ENCODE results near the gene HSFX1. TPM values are rescaled to one million over a fixed set of nuclear protein-coding genes. Genes with fewer than 3 reads are reported as not detected.

Gene HSFX1
- total RNA-seq, 1 donor from 2014 or later = 1.2 TPM

DNA sequence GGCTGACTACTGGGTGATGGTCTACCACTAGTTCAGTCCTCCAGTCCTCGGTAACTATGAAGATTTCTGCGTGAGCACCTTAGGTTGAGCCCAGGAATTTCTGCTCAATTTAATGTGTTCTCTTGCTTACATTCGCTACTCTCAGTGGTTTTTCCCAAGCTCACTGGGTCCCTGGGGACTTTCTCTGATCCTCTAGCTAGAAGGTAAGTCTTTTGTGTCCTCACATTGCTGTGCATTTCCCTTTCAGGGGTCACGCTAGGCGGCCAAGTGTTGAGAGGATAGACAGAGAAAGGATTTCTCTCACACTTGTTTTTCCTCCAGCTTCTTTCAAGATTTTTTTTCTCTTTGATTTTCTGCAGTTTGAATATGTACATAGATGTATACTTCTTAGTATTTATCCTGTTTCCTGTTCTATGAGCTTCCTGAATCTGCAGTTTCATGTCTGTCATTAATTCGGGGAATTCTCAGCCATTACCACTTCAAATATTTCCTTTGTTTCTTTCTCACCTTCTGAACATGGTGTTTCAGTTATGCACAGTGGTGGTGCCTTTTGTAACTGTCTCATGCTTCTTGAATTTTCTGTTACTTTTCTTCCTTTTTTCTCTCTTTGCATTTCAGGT, 25.3 kb downstream of the HSFX1 start:
- H3K4me1 ChIP-seq = no peaks in the 10 kb centered on the region
- intact Hi-C loops (cut with DNase I) = no loop called here

DNA sequence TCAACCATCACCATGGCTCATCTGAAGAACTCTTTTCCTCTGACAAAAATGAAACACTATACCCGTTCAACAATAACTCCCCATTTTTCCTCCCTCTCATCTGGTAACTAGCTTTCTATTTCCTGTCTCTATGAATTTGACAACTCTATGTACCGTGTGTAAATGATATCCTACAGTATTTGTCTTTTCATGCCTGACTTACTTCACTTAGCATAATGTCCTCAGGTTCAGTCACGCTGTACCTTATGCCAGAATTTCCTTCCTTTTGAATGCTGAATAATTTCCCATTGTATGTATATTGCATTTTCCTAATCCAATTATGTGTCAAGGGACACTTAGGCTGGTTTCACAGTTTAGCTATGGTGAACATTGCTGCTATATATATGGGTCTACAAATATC, 26.1 kb downstream of the HSFX1 start:
- H3K9me3 ChIP-seq = no peaks in the 10 kb centered on the region
- no peak overlapping the region for H3K27ac ChIP-seq
- no peak for DNase-seq (ENCODE audit: extremely low spot score in 2 of 2)
- no peak overlapping the region for H3K4me3 ChIP-seq
- no peaks in the 10 kb centered on the region for H3K4me1 ChIP-seq
- no peak for TF ChIP-seq POLR2A (IDR thresholded peaks at IDR 0.05)
- TF ChIP-seq, protein P1, sequence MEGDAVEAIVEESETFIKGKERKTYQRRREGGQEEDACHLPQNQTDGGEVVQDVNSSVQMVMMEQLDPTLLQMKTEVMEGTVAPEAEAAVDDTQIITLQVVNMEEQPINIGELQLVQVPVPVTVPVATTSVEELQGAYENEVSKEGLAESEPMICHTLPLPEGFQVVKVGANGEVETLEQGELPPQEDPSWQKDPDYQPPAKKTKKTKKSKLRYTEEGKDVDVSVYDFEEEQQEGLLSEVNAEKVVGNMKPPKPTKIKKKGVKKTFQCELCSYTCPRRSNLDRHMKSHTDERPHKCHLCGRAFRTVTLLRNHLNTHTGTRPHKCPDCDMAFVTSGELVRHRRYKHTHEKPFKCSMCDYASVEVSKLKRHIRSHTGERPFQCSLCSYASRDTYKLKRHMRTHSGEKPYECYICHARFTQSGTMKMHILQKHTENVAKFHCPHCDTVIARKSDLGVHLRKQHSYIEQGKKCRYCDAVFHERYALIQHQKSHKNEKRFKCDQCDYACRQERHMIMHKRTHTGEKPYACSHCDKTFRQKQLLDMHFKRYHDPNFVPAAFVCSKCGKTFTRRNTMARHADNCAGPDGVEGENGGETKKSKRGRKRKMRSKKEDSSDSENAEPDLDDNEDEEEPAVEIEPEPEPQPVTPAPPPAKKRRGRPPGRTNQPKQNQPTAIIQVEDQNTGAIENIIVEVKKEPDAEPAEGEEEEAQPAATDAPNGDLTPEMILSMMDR (IDR thresholded peaks at IDR 0.05) = no peak
- TF ChIP-seq POLR2AphosphoS5 (IDR thresholded peaks at IDR 0.05; ENCODE audit: insufficient read depth in 1 of 2, low read depth in 1 of 2) = no peak
- no peaks in the 10 kb centered on the region for H3K27me3 ChIP-seq
- H3K36me3 ChIP-seq = no peaks in the 10 kb centered on the region
- intact Hi-C loops (cut with DNase I) = no loop called here

More for the DNA sequence above, 25.3 kb downstream of the HSFX1 start:
- DNase-seq (ENCODE audit: extremely low spot score in 2 of 2) = no peak
- TF ChIP-seq, protein P1 (IDR thresholded peaks at IDR 0.05) = no peak
- TF ChIP-seq POLR2A (IDR thresholded peaks at IDR 0.05) = no peak
- TF ChIP-seq POLR2AphosphoS5 (IDR thresholded peaks at IDR 0.05; ENCODE audit: insufficient read depth in 1 of 2, low read depth in 1 of 2) = no peak
- H3K9me3 ChIP-seq = no peaks in the 10 kb centered on the region
- no peaks in the 10 kb centered on the region for H3K27me3 ChIP-seq
- no peak overlapping the region for H3K27ac ChIP-seq
- no peaks in the 10 kb centered on the region for H3K36me3 ChIP-seq
- no peak overlapping the region for H3K4me3 ChIP-seq

DNA sequence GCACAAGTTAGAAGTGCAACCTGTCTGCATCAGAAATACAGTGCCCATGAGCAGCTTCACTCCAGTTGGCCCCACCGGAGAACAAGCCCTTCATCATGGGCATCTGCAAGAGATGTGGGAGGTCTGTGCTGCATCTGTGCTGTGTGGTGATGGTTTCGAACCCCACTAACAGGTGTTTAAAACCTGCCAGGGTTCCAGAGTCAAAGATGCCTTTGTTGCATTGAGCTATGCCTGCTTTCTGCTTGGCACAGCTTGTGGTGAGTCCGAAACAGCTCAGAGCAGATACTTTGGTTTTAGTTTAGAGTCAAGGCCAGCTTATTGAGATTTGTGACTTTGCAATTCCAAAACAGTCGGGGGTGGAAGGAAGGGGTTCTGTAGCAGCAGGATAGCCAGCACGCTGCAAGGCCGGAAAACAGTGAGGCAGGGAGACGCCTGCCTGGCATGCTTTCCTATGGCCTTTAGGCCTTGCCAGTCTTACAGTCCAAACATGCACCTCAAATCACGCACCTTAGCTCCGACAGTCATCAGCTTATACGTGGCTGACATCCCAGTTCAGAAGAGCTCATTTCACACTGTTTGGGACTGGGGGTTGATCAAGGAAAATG, 29.7 kb downstream of the HSFX1 start:
- Histone ChIP-seq H3K9me3 (no peaks in the 10 kb centered on the region), H3K27ac (no peak overlapping the region), H3K4me3 (no peak overlapping the region), H3K27me3 (no peaks in the 10 kb centered on the region), H3K4me1 (no peaks in the 10 kb centered on the region), H3K36me3 (no peaks in the 10 kb centered on the region)
- TF ChIP-seq POLR2A (IDR thresholded peaks at IDR 0.05) = no peak
- TF ChIP-seq, protein P1 (IDR thresholded peaks at IDR 0.05) = no peak
- TF ChIP-seq POLR2AphosphoS5 (IDR thresholded peaks at IDR 0.05; ENCODE audit: insufficient read depth in 1 of 2, low read depth in 1 of 2) = no peak
- no peak for DNase-seq (ENCODE audit: extremely low spot score in 2 of 2)
- intact Hi-C loops (cut with DNase I) = no loop called here

DNA sequence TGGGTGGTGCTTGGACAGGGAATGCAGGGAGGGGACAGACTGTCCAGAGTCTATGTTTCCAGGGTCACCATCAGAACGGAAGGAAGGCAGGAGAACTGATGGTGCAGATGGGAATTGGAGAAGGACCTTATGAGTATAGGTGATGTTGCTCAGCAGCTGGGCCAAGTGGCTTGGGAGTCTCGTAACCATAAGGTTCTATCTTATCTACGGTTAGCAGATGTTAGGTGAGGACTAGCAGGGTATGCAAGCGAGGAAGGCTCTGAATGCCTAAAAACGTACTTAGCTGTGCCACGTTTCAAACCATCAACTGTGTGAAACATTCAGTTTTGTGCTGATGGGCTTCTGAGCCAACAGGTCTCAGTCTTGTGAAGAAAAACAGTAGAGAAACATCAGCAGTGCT, 30.2 kb downstream of the HSFX1 start:
- H3K36me3 ChIP-seq = no peaks in the 10 kb centered on the region
- TF ChIP-seq POLR2A (IDR thresholded peaks at IDR 0.05) = no peak
- TF ChIP-seq POLR2AphosphoS5 (IDR thresholded peaks at IDR 0.05; ENCODE audit: insufficient read depth in 1 of 2, low read depth in 1 of 2) = no peak
- TF ChIP-seq, protein P1 (IDR thresholded peaks at IDR 0.05) = no peak
- H3K4me1 ChIP-seq = no peaks in the 10 kb centered on the region
- no peak overlapping the region for H3K4me3 ChIP-seq
- no peaks in the 10 kb centered on the region for H3K27me3 ChIP-seq
- intact Hi-C loops (cut with DNase I) = no loop called here
- no peak for DNase-seq (ENCODE audit: extremely low spot score in 2 of 2)
- H3K27ac ChIP-seq = no peak overlapping the region
- H3K9me3 ChIP-seq = no peaks in the 10 kb centered on the region

DNA sequence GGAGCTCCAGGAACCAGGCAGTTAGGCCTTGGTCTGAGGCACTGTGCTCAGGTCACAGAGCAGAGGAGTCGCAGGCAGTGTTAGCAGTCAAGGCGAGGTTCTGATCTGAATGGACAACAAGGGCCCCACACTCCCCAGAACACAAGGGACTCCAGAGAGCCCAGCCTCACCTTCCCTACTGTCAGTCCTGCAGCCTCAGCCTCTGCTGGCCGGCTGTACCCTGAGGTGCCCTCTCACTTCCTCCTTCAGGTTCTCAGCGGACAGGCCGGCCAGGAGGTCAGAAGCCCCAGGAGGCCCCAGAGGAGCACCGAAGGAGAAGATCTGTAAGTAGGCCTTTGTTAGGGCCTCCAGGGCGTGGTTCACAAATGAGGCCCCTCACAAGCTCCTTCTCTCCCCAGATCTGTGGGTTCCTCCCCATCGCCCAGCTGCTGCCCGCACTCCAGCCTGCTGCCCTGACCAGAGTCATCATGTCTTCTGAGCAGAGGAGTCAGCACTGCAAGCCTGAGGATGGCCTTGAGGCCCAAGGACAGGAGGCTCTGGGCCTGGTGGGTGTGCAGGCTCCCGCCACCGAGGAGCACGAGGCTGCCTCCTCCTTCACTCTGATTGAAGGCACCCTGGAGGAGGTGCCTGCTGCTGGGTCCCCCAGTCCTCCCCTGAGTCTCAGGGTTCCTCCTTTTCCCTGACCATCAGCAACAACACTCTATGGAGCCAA, 34.0 kb downstream of the HSFX1 start:
- H3K9me3 ChIP-seq = no peaks in the 10 kb centered on the region
- H3K36me3 ChIP-seq = no peaks in the 10 kb centered on the region
- TF ChIP-seq POLR2A (IDR thresholded peaks at IDR 0.05) = no peak
- TF ChIP-seq POLR2AphosphoS5 (IDR thresholded peaks at IDR 0.05; ENCODE audit: insufficient read depth in 1 of 2, low read depth in 1 of 2) = no peak
- TF ChIP-seq, protein P1 (IDR thresholded peaks at IDR 0.05) = no peak

More for the DNA sequence above, 34.0 kb downstream of the HSFX1 start:
- no peaks in the 10 kb centered on the region for H3K4me1 ChIP-seq
- no peak for DNase-seq (ENCODE audit: extremely low spot score in 2 of 2)
- no peak overlapping the region for H3K27ac ChIP-seq
- intact Hi-C loops (cut with DNase I) = no loop called here
- H3K27me3 ChIP-seq = no peaks in the 10 kb centered on the region
- H3K4me3 ChIP-seq = no peak overlapping the region

All from vagina (tissue), 2 donors.